GM19043 (cell line): ENCODE measurements around the gene PRDX1.

Source experiments
- ATAC-seq: cut with Tn5 transposase; IDR thresholded peaks from one replicate; pipeline ENCODE4 v1.9.1; 2021; ENCODE audit warnings: low read depth; ENCODE audit not compliant: unreplicated experiment

The PRDX1 gene

DNA sequence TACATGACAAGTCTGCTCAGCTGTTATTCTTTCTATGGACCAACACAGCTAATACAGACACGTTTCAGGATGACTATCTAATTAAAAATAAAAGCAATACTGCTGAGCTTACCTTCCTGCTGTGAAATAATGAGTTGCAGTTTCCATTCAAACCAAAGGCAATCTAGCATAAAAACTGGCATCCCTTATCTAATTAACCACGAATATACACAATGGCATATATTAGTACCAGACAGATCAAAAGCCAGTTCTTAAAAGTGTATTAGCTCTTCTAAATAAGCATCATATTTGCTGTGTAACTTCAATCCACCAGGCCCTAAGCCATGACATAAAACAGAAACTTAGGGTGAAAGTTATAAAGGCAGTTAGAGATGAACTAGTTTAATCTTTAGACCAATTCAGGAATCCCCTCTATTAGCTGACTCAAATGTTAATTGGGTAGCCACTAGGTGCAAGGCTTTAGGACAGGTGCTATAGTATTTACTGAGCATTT, 51.3 kb downstream of the PRDX1 start:
- no peak for ATAC-seq

DNA sequence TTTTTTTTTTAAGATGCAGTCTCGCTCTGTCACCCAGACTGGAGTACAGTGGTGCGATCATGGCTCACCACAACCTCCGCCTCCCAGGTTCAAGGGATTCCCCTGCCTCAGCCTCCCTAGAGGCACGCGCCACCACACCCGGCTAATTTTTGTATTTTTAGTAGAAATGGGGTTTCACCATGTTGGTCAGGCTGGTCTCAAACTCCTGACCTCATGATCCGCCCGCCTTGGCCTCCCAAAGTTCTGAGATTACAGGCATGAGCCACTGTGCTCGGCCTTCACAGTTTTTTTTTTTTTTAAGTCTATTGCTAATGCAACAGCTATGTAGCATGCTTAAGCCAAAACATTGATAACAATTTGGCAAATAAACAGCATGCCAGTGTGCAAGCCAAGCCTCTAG, 54.3 kb downstream of the PRDX1 start:
- peak; percentile 66 for ATAC-seq

DNA sequence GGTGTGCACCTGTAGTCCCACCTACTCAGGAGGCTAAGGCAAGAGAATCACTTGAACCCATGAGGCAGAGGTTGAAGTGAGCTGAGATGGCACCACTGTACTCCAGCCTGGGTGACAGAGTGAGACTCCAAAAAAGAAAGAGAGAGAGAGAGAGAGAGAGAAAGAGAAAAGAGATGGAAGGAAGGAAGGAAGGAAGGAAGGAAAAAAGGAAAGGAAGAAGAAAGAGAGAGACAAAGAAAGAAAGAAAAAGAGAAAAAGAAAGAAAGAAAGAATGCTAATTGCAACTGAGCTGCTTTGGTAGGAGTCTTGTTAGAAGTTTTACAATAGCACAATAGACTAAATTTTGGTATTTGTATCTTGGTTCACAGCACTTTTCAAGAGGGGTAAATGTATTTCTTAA, 56.4 kb downstream of the PRDX1 start:
- no peak for ATAC-seq
